ENCODE results near the gene GPR65.
"Not testable (repeated sequence)": the region's sequence is repeated elsewhere in the genome, so short reads cannot be mapped to it uniquely, and the experiment has no call there.

The GPR65 gene

GRCh38 chr14:88005978-88006851, 1.3 kb downstream of the GPR65 start:
- DNase-seq = no peak

- no peak for DNase-seq
Measured at GRCh38 chr14:88007608-88008007, 2.7 kb downstream of the GPR65 start.

GRCh38 chr14:88008039-88008742, 3.3 kb downstream of the GPR65 start:
- no peak for DNase-seq

- DNase-seq = no peak
Measured at GRCh38 chr14:88009486-88009885, 4.6 kb downstream of the GPR65 start.

- no peak for DNase-seq
Measured at GRCh38 chr14:88010331-88010730, 5.4 kb downstream of the GPR65 start.

GRCh38 chr14:88012495-88012894, 7.6 kb downstream of the GPR65 start:
- no peak for DNase-seq

- DNase-seq = peak; percentile 60
Measured at GRCh38 chr14:88013750-88014349, 8.9 kb downstream of the GPR65 start.

GRCh38 chr14:88016768-88017167, 11.8 kb downstream of the GPR65 start:
- DNase-seq = no peak

- DNase-seq = no peak
Measured at GRCh38 chr14:88017535-88017934, 12.6 kb downstream of the GPR65 start.

- DNase-seq = no peak
Measured at GRCh38 chr14:88023658-88024187, 18.8 kb downstream of the GPR65 start.

- not testable (repeated sequence) for DNase-seq
Measured at GRCh38 chr14:88024252-88025086, 19.5 kb downstream of the GPR65 start.

- DNase-seq = no peak
Measured at GRCh38 chr14:88025313-88025712, 20.4 kb downstream of the GPR65 start.

- no peak for DNase-seq
Measured at GRCh38 chr14:88026890-88027289, 22.0 kb downstream of the GPR65 start.

- no peak for DNase-seq
Measured at GRCh38 chr14:88029500-88029899, 24.6 kb downstream of the GPR65 start.

- no peak for DNase-seq
Measured at GRCh38 chr14:88030079-88030478, 25.1 kb downstream of the GPR65 start.

- DNase-seq = no peak
Measured at GRCh38 chr14:88030892-88031291, 26.0 kb downstream of the GPR65 start.

GRCh38 chr14:88032373-88032772, 27.4 kb downstream of the GPR65 start:
- no peak for DNase-seq

GRCh38 chr14:88034076-88034475, 29.1 kb downstream of the GPR65 start:
- no peak for DNase-seq

GRCh38 chr14:88036422-88036821, 31.5 kb downstream of the GPR65 start:
- no peak for DNase-seq

- no peak for DNase-seq
Measured at GRCh38 chr14:88037325-88037724, 32.4 kb downstream of the GPR65 start.

GRCh38 chr14:88039197-88039596, 34.3 kb downstream of the GPR65 start:
- no peak for DNase-seq

- DNase-seq = no peak
Measured at GRCh38 chr14:88040146-88040545, 35.2 kb downstream of the GPR65 start.
